ENCODE results near the gene OGDHL.
"Not testable (repeated sequence)": the region's sequence is repeated elsewhere in the genome, so short reads cannot be mapped to it uniquely, and the experiment has no call there.

OGDHL gene

GRCh38 chr10:49761789-49762565 lies at the start of gene OGDHL:
OGDHL (minus strand) TSS chr10:49762323; CDS start chr10:49758592, 3,731 bp downstream.
- DNase-seq (ENCODE audit: low read depth) = peak; percentile 61

DNA sequence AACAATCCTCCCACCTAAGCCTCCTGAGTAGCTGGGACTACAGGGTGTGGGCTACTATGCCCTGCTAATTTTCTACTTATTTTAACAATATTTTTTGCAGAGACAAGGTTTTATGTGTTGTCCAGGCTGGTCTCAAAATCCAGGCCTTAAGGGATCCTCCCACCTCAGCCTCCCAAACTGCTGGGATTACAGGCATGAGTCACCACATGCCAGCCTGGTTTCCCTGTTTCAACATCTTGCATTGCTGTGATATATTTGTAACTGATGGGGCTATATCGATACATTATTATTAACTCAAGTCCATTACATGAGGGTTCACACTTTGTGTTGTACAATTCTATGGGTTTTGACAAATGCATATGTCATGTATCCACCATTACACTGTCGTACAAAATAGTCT lies 41.9 kb upstream of the OGDHL start:
- DNase-seq (ENCODE audit: low read depth) = peak; percentile 22

DNA sequence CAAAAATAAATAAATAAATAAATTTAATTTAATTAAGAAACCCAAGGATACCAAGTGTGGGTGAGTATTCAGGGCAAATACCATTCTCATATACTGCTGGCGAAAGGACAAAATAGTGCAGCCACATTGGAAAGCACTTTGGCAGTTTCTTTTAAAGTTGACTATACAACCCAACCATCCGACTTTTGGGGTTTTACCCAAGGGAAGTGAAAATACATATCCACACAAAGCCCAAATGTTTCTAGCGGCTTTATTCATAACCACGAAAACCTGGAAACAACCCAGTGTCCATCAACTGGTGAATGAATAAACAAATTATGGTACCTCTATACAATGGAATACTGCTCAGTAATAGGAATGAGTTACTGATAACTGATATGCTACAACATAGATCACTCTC lies 36.2 kb upstream of the OGDHL start:
- DNase-seq (ENCODE audit: low read depth) = no peak

- no peak for DNase-seq (ENCODE audit: low read depth)
Measured at GRCh38 chr10:49791100-49791499, 29.0 kb upstream of the OGDHL start.

- no peak for DNase-seq (ENCODE audit: low read depth)
Measured at GRCh38 chr10:49784681-49785080, 22.6 kb upstream of the OGDHL start.

GRCh38 chr10:49783645-49784044 lies 21.5 kb upstream of the OGDHL start:
- no peak for DNase-seq (ENCODE audit: low read depth)

DNA sequence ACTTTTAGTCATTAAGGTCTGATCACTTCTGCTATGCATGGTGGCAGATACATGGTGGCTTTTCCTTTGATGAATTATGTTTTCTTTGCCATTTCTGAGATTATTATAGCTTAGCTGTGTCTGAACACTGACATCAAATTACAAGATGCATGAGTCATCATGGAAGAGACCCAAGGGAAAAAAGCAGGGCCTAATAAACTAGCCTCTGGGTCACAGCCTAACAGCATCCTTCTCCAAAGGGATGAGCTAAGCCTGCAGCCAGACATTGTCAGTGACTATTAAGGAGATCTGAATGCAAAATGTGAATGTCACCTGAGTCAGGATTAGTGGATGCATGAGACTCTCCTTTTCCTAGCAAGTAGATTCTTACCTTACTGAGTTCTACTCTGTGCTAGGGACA lies 19.1 kb upstream of the OGDHL start:
- peak; percentile 26 for DNase-seq (ENCODE audit: low read depth)

DNA sequence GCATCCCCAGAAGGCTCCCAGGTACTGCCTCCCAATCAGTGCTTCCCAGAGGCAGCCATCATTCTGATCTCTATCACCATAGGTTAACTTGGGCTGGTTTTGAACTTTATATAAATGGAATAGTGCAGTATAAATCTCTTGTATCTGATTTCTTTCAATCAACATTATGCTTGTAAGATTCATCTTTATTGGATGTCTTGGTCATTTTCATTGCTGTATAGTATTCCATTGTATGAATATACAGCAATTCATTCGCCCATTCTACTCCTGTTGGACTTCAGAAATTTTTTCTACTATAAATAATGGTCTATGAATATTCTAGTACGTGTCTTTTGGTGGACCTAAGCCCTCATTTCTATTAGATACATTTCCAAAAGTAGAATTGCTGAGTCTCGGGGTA lies 16.1 kb upstream of the OGDHL start:
- DNase-seq (ENCODE audit: low read depth) = no peak

GRCh38 chr10:49776851-49777250 lies 14.7 kb upstream of the OGDHL start:
- DNase-seq (ENCODE audit: low read depth) = no peak

DNA sequence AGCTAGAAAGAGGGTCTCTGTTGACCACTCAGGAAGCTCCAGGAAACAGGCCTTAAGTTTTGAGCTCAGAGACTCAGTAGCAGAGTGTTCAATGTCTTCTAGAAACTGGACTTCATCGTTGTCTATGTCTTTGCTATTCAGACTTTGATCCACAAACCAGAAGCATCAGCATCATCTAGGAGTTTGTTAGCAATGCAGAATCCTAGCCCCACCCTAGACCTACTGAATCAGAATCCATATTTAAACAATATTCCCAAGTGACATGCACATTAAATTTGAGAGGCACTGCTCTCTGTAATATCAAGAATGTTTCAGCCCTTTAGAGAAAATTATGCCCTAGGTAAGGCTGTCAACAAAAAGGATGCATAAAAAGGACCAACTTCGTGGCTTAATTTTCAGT lies 12.9 kb upstream of the OGDHL start:
- DNase-seq (ENCODE audit: low read depth) = no peak

DNA sequence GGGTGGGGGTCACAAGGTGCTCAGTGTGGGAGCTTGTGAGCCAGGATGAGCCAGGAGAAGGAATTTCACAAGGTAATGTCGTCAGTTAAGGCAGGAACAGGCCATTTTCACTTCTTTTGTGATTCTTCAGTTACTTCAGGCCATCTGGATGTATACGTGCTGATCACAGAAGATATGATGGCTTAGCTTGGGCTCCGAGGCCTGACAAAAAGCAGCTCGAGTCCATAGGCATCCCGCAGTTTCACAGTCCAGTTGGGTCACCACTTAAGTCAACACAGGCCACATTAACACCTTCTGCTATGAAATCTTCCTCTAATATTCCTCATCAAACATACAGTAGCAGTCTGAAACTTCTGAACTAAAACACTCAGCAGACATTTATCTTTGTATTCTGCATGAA lies 10.8 kb upstream of the OGDHL start:
- DNase-seq (ENCODE audit: low read depth) = not testable (repeated sequence)

- DNase-seq (ENCODE audit: low read depth) = not testable (repeated sequence)
Measured at GRCh38 chr10:49771046-49771445, 8.9 kb upstream of the OGDHL start.

DNA sequence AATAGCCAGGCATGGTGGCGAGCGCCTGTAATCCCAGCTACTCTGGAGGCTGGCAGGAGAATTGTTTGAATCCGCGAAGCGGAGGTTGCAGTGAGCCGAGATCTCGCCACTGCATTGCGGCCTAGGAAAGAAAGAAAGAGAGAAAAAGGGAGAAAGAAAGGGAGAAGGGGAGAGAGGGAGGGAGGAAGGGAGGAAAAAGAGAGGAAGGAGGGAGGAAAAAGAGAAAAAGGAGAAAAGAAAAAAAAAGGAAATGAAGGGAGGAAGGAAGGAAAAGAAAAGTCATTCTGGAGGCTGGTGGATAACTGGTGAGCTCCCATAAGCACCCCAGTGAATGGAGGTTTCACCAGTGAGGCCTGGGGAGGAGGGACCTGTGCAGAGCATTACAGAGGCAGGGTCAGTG lies 7.6 kb upstream of the OGDHL start:
- DNase-seq (ENCODE audit: low read depth) = no peak

GRCh38 chr10:49768731-49769130 lies 6.6 kb upstream of the OGDHL start:
- DNase-seq (ENCODE audit: low read depth) = no peak

- no peak for DNase-seq (ENCODE audit: low read depth)
Measured at GRCh38 chr10:49768329-49768728, 6.2 kb upstream of the OGDHL start.

GRCh38 chr10:49767752-49768151 lies 5.6 kb upstream of the OGDHL start:
- DNase-seq (ENCODE audit: low read depth) = no peak

- no peak for DNase-seq (ENCODE audit: low read depth)
Measured at GRCh38 chr10:49766484-49766883, 4.4 kb upstream of the OGDHL start.

GRCh38 chr10:49762566-49762877 lies 399 bp upstream of the OGDHL start:
- no peak for DNase-seq (ENCODE audit: low read depth)

GRCh38 chr10:49761201-49761788 lies 828 bp downstream of the OGDHL start:
- DNase-seq (ENCODE audit: low read depth) = no peak

- no peak for DNase-seq (ENCODE audit: low read depth)
Measured at GRCh38 chr10:49760789-49761188, 1.3 kb downstream of the OGDHL start.

DNA sequence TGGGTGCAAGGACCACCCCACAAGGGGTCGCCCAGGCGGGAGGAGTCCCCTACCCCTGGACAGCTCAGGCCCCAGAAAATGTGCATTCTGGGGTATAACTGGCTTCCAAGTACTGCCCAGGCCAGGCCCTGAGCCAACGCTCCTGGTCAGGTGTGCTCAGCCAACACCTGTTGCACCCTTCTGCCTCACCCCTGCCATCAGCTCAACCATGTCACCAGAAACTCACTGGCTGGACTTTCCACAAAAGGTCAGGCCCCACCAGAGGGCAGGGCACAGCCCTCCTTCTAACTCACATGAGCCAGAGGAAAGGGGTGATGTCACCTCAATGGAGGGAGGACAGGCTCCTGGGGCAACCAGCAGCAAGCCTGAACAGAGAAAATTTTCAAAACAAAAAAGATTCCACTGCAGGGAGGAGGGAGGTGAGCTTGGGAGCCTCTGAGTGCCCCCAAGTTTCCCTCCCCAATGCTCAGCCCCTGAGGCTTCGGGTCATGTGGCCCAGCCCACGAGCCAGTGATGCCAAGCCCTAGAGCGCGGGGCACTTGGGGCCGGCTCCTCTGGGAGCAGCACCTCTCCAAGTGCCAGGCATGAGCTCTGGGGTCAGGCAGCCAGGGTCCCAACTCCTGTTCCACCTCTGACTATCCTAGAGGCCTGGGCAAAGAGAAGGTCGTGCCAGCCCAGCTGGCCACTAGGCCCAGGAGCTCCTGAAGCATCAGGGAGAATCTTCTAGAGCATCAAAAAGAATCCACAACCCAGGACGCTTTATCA lies 2.2 kb downstream of the OGDHL start:
- DNase-seq (ENCODE audit: low read depth) = no peak

DNA sequence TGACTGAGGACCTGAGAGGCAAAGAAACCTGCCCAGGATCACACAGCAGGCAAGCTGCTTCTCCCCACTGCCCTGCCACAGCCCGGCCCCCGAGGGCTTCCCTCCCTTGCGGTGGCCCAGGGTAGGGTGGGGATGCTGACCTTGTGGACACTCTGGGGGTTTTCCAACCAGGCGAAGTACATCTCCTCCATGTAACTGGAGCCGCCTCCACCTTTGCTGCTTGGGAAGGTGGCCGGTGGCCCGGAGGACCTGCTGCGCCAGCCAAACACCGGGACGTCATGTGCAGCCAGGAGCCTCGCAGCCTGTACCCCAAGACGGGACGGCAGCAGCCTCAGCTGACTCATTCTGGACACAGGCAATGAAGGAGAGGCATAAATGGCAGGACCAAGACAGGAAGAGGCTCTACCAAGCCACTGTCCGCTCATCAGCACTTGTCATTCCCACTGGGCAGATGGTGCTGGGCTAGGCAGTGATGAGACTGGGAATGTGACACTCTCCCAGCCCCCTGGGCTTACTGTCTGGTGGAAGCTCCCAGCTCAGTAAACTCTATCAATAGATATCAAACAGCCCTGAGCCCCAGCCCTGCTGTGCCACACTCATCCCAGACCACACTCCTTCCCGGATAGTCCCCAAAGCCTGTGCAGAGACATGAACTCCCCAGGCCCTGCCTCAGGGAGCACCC lies 3.7 kb downstream of the OGDHL start:
- DNase-seq (ENCODE audit: low read depth) = no peak

DNA sequence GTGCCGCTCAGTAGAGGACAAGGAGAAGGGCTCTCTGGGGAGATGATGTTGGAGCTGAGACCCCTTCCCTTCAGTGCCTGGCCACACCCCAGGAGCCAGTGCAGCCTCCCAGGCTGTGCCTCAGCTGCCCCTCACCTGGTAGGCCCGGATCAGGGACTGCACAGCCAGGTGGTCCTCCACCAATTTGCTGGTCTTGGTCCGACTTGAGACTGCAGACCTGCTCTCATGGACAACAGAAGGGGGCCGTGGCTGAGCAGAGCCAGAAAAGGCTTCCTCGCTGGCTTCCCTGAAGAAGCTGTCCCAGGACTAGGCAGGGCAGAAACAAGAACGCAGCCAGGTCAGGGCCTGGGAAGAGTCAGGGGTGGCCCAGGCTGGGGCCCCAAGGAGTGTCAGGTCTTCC lies 5.5 kb downstream of the OGDHL start:
- DNase-seq (ENCODE audit: low read depth) = no peak

Data from ELR (cell line).